HG02970 (cell line): ENCODE measurements around the gene NAGS.
"Not testable (repeated sequence)": the region's sequence is repeated elsewhere in the genome, so short reads cannot be mapped to it uniquely, and the experiment has no call there.

Experiments used
- ATAC-seq: cut with Tn5 transposase; IDR thresholded peaks from one replicate; pipeline ENCODE4 v1.9.1; 2021; ENCODE audit warnings: mild to moderate bottlenecking, moderate library complexity, moderate number of reproducible peaks; ENCODE audit not compliant: unreplicated experiment, low FRiP score

The NAGS gene, protein sequence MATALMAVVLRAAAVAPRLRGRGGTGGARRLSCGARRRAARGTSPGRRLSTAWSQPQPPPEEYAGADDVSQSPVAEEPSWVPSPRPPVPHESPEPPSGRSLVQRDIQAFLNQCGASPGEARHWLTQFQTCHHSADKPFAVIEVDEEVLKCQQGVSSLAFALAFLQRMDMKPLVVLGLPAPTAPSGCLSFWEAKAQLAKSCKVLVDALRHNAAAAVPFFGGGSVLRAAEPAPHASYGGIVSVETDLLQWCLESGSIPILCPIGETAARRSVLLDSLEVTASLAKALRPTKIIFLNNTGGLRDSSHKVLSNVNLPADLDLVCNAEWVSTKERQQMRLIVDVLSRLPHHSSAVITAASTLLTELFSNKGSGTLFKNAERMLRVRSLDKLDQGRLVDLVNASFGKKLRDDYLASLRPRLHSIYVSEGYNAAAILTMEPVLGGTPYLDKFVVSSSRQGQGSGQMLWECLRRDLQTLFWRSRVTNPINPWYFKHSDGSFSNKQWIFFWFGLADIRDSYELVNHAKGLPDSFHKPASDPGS

DNA sequence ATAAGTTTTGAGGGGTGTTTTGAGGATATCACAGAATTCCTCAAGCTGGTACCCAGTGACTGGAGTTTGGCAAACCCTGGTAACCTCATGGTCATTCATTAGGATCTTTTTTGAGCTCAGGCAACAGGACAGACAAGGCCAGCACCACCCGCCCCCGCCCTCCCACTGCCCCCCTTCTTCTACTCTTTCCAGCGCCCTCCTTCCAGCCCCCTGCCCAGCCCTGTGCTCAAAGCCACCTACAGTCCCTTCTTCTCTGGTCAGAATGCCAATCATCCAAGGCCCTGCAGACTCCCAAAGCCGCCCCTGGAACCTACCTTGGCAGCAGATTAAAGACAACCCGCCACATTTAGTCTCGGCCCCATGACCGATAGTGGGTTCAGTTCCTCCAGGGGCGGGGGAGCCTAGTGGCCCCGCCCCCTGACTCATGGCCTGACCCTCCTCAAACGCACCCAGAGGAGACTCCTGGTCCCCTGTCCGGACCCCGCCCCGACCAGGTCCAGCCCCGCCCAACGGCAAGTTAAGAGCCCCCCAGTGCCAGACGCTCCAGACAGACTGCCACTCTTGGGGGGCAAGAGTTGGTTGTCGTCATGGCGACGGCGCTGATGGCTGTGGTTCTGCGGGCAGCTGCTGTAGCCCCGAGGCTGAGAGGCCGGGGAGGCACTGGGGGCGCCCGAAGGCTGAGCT lies at the start of gene NAGS:
NAGS (plus strand) TSS at position 546 of the 684 bp plus-strand sequence; CDS start at position 588, 42 bp downstream.
- no peak for ATAC-seq

DNA sequence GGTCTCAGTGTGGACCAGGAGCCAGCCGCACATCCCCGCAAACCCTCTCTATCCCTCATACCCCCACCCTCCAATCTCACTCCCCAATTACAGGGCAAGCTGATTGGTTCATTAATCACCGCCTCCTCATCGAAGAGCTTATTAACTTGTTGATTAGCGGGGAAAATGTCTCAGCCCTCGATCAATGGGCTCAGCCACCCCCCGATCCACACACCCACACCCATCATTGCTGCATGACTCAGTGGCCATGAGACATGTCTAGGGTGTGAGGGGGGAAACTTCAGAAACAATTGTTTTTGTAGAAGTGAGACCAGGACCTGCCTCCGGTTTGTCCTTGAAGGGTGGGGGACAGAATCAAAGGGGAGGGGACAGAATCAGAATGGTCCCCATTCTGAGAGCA lies 48.2 kb upstream of the NAGS start:
- no peak for ATAC-seq

DNA sequence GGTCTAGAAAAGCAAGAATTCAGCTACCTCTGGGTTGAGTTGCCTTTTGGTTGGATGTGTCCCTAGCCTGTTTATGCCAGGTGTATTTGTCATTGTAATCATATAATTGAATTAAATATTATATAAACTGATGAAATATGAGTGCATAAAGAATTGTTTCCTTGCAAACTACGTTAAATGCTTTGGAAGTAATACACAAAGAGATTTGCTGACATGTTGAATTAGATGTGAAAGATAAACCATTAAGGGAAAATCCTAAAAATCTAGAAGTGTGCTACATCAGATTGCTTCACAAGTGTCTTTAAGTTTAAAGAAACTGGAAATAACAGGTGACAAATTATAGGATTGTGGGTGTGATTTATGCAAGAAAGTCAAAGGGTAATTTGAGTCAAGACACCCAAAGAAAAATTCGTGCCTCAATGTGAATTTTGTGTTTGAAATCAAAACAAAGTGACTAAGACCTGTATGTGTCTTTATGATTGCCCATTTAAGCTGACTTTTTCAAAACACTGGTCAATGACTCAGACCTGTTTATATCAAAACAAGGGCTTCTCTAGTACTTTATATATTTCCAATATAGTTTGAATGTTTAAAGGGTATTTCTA lies 45.6 kb upstream of the NAGS start:
- no peak for ATAC-seq

DNA sequence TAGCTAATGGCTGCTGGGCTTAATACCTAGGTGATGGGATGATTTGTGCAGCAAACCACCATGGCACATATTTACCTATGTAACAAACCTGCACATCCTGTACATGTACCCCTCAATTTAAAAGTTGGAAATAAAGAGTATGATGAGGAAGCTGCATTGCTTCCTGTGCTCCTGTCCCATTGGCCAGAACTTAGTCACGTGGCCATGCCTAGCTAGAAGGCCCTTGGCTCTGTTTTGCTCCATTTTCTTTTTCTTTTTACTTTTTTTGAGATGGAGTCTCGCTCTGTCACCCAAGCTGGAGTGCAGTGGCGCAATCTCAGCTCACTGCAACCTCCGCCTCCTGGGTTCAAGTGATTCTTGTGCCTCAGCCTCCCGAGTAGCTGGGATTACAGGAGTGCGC lies 43.1 kb upstream of the NAGS start:
- ATAC-seq, result not testable (repeated sequence)

DNA sequence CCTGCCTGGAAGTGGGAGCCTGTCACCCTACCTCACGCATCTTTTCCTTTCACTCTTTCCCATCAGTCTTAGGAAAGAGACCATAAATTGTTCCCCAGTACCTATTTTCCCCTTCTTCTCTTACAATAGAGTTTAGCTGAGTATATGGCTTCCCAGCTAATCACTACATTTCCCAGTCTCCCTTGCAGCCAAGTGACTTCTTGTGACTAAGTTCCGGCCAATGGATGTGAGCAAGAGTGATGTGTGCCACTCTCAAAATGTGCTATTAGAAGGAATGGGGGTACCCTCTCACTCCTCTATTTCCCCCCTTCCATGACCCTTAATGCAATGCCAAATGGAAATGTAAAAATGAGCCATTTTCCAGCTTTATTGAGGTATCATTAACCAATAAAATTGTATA lies 42.5 kb upstream of the NAGS start:
- no peak for ATAC-seq

DNA sequence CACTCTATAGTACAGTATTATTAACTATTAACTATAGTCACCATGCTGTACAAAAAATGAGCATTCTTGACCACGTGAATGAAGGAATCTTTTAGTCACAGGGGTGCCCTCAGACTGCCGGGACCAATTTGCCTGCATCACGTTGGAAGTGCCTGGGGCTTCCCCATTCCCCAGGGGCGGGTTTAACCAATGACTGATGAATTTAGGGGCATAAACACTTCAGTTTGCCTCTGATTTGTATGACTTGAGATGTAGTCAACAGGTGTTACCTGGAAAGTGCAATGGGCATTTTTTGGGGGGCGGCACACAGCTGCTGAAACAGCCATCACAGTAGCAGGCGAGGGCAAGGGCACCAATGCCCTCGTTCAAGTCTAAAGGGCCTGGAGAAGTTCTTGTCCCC lies 41.9 kb upstream of the NAGS start:
- ATAC-seq, result no peak

DNA sequence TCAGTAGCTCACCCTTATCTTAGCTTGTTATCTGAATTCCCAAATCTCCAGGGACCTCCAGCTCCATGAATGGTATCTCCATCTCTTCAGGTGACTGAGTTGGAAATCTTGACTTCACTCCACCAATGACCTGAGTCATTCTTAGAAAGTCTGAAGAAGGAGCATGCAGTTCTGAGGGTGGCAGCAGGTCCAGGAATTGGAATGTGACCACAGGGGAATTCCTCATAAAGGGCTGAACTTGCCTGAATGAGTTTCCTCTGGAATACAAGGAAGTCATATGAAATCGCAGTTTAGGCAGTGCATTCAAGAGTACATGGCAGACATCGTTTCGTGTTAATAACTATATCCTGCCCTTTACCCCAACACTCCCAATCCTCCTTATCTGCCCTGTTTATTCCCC lies 38.1 kb upstream of the NAGS start:
- ATAC-seq, result no peak

DNA sequence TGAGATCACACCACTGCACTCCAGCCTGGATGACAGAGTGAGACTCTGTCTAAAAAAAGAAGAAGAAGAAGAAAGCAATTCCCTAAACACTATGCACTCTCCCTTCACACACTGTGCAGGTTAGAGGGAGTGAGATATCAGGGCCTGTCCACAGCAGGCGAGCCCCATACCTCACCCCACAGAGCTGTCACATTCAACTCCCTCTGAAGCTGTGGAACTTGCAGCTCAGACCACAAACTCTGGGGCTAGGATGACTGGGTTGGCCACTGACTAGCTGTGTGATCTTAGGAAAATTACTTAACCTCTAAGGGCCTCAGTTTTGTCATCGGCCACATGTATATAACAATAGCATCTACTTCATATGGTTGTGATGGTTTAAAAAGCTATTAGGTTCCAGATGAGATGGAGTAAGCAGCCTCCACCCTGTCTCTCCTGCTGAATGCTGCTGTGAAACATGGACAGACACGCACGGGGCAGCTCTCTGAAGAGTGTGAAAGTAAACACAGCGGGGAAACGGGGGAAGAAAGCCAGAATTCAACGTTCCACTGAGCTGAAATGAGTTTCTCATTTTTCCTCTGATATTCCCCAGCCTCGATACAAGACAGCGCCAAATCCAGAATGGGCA lies 37.1 kb upstream of the NAGS start:
- ATAC-seq, result no peak

DNA sequence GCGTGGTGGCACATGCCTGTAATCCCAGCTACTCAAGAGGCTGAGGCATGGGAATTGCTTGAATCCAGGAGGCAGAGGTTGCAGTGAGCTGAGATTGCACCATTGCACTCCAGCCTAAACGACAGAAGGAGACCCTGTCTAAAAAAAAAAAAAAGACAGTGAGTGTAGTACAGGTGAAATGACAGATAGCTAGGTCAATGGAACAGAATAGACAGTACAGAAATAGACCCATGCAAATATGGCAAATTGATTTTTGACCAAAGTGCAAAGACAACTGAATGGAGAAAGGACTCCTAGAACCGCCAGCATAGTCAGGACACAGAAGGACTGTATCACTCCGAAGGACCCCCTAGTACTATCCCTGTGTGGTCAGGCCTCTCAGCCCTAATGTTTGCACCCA lies 34.1 kb upstream of the NAGS start:
- no peak for ATAC-seq

DNA sequence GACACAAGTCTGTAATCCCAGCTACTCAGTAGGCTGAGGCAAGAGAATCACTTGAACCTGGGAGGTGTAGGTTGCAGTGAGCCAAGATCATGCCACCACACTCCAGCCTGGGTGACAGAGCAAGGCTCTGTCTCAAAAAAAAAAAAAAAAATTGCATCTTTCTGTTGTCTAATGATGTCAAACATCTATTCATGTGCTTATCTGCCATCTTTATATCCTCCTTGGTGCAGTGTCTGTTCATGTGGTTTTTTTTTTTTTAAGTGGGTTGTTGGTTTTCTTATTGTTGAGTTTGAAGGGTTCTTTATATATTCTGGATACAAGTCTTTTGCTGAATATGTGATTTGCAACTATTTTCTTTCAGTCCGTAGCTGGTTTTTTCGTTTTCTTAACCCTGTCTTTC lies 33.0 kb upstream of the NAGS start:
- ATAC-seq, result not testable (repeated sequence)

DNA sequence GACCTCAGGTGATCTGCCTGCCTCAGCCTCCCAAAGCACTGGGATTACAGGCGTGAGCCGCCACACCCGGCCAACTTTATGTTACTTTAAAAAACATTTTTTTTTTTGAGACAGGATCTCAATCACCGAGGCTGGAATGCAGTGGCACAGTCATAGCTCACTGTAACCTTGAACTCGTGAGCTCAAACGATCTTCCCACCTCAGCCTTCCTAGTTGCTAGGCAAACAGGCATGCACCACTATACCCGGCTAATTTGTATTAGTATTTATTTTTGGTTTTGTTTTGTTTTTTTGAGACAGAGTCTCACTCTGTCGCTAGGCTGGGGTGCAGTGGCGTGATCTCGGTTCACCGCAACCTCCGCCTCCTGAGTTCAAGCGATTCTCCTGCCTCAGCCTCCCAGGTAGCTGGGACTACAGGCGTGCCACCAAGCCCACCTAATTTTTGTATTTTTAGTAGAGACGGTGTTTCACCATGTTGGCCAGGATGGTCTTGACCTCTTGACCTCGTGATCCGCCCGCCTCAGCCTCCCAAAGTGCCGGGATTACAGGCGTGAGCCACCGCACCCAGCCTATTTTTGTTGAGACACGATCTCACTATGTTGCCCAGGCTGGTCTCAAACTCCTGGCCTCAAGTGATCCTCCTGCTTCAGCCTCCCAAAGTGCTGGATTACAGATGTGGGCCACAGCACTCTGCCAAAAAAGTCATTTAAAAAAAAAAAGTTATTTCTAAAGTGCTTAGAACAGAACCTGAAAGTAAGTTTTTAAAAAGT lies 31.8 kb upstream of the NAGS start:
- ATAC-seq, result not testable (repeated sequence)

DNA sequence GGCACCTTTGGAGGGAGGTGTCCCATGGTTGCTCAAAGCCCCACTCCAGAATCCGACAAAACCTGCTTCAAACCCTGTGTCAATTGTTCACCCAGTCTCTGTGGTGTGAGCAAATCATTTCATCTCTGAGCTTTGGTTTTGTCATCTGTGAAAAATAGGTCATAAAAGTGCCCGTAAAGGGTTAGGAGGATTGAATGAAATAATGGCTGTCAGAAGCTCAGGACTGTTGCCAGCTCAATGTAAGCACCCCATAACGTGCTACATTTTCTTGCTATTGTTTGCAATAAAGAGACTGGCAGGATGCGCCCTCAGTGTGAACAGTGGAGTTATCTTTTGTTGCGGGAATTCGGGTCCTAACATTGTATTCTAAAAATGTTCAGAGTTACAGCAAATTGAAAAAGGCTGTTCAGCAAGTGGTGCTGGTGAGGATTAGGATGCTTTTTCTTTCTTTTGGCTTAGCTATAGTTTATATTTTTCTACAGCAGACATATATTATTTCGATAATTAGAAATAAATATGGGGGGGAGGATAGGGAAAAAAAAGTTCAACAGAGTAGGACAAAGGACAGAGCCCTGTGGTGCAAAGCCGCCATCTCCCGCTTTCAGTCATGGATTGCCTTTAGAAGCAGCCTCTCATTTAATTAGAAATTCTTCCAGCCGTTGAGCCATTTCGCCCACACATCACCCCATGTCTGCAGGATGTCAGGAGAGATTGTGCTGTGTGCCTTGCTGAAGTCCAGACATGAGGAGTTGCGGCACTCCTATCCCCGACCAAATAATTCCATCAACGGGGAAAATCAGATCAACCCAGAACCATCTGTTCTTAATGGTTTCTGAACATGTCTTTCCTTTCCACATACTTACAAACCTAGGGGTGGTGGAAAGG lies 29.8 kb upstream of the NAGS start:
- ATAC-seq, result no peak

DNA sequence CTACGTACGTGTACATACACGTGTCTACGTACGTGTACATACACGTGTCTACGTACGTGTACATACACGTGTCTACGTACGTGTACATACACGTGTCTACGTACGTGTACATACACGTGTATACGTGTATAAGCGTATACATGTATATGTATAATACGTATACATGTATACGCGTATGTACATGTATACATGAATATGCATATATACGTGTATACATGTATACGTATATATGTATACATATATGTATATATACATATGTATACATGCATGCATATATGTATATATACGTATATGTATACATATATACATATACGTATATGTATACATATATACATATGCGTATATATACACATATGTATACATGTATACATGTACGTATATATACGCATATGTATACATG lies 28.5 kb upstream of the NAGS start:
- ATAC-seq, result no peak

DNA sequence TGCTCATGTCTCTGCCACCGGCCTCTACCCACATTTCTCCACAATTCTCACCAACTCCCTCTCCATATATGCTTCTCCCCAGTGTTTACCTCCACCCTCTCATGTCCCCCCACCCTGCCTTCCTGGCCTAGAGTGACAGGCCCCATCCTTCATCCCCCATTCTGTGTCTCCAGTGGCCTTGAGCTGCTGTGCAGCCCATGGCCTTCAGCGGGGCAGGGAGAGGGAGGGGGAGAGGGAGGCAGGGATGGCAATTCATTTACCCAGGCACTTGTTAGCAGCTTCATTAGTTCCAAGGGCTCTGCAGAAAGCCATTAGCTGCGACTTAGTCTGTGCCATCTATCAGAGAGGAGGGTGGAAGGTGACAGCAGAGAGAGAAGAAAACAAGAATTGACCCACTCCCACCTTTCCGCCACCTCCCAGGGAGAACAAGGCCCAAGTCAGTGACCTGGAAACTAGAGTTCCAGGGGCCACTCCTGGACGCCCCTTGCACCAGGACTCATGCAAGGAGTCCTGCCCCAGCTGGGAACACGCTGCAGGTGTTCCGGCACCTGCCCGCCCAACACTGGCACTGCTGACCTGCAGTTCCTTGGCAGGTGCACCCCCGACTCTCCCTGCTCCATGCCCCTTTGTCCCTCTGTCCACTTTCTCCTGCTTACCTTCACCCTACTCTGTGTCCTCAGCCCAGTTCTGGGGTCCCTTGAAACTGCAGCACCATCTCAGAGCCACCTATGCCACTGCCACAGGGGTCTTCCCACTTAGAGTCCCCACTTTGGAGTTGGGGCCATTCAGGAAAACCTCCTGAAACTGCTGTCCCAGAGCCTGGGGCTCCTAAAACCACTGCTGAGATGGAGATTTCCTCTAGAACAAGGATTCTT lies 27.2 kb upstream of the NAGS start:
- ATAC-seq, result no peak

DNA sequence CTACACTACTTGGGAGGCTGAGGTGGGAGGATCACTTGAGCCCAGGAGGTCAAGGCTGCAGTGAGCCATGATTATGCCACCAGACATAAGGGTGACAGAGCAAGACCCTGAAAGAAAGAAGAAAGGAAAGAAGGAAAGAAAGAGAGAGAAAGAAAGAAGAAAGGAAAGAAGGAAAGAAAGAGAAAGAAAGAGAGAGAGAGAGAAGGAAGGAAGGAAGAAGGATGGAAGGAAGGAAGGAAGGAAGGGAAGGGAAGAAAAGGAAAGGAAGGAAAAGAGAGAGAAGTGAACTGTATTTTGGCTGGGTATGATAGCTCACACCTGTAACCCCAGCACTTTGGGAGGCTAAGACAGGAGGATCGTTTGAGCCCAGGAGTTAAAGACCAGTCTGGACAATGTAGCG lies 26.3 kb upstream of the NAGS start:
- no peak for ATAC-seq

DNA sequence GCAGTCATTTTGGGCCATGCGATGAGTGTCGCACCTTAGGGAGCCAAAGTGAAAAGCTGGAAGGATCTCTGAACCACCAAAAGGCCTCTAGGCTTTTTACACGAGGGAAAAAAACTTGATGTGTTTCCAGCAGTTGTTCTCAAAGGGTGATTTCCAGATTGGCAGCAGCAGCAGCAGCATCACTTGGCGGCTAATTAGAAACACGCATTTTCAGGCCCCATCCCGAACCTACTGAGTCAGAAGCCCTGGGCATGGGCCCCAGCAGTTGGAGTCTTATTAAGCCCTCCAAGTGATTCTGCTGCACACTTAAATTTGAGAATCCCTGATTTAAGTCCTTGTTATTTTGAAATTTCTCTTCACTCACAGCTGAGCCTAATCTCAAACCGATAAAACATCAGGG lies 25.4 kb upstream of the NAGS start:
- ATAC-seq, result no peak

DNA sequence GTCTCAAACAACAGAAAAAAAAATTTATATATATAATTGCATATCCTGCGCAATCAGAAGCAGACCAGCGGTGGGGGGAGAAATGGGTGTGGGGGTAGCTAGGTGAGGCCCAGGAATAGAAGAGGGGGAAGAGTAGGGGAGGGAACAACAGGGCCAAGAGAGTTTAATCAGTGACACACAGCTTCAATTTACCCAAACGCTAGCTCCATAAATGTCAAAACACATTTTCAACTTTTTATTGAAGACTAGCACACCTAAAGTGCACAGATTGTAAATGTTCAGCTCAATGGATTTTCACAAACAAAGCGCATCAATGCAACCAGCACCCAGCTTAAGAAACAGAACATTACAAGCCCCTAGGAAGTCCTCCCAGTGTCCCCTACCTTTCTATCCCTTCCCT lies 24.8 kb upstream of the NAGS start:
- no peak for ATAC-seq

DNA sequence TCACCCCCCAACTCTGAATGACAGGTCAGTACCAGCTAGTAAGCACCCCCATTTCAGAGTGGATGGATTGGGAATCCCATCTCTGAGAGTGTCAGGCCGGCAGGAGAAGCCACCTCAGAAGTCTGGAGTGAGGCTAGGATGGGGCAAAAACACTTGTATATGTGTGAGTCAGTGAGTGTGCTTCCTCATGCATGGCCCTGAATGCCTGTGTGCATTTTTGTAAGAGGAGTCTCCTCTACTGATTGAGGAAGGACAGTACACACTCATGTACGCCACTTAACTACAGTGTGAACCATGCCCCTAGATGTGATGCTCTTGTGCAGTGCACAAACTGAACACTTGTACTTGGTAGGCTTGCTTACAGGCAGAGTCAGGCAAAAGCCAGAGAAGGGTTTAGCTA lies 22.3 kb upstream of the NAGS start:
- ATAC-seq, result no peak
